Amniotic stem cell (primary cell): Measurements from ENCODE around the gene ZNF670.

Experiments
- DNase-seq: peaks from one replicate; lab custom pipeline; 2025; lab: John Stamatoyannopoulos, UW

ZNF670 gene

DNA sequence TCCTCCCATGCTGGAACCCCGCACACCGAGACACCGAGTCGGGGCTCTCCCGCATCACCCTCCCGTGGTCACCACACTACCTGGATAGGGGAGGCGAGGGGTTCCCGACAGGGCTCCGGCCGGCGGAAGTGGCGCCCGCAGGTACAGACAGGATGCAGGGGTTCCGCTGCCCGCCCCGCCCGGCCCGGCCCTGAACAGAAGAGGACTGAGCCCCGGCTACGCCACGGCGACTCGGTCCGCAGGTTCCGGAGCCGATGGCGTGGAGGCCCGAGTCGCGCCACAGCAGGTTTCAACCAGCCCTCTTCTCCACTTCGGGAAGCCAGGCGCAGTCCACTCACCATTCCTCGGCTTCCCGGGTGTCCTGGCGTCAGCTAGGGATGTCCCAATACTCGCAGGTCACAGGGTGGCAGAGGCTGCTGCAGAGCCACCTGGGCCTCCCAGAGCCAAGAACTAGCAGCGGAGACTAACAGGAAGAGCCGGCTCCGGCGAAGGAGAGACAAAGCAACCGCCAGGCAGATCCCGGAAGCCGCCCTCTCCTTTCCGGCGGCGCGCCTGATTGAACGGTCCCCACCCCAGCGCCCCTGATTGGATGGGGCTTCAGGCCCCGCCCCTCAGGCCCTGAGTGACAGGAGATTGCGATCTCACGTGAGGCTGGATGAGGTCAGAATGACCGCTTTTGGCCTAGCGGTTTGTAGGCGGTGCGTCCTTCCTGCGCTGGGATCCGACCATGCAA is 25.4 kb upstream of the ZNF670 start, which contains the start of gene ZNF669:
ZNF669 (minus strand) TSS at position 498 of the 733 bp plus-strand sequence; CDS start at position 341, 157 bp downstream.
- peak; percentile 91 for DNase-seq

DNA sequence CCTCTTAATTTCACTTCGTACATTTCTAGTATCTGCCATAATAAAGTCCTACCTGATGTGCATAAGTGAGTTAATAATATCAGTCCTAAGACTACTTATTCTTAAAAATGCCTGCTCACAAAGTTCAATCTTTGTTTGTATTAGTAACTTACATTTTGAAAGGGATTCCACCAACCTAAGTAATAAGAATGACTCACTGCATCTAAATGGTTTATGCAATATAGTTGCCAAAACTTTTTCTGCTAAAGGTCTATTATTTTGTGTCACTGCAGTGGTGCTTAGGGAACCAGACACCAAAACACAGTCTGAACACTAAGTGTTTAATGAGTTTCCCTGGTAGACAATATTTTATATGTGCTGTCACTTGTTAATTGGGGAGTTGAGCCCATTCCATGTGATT is 23.8 kb upstream of the ZNF670 start:
- no peak for DNase-seq

DNA sequence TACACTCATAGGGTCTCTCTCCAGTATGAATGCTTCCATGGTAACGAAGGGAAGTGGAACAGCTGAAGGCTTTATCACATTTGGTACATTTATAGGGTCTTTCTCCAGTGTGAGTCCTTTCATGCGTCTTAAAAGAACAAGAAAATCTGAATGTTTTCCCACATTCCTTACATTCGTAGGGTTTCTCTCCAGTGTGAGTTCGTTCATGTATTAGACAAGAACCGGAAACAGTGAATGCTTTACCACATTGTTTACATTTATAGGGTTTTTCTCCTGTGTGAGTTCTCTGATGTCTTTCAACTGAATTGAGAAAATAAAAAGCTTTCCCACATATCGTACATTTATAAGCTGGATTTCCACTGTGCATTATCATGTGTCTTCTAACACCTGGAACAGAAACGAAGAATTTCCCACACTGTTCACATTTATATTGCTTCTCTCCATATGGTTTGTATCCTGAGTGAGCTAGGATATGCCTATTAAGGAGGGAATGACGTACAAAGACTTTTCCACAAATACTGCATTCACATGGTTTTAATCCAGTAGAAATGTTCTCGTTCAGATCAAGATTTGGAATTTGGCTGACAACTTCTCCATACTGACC is 22.2 kb upstream of the ZNF670 start:
- DNase-seq: no peak

DNA sequence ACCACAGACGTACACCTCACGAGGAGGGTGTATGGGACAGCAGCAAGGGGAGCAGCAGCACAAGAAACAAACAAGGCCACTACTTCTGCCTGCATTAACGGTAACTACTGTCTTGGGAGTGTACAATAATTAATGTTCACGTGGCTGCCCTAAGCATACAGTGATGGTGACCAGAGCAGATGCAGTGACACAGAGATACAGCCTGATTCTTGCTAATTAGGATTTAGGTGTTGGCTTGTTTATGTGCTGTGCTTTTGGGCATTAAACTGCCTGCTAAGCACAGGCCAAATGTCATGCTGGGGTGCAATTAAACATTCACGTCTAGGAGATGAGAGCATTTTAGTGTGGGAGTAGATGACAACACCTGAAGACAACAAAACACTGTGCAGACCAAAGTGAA is 18.3 kb upstream of the ZNF670 start:
- DNase-seq: no peak

DNA sequence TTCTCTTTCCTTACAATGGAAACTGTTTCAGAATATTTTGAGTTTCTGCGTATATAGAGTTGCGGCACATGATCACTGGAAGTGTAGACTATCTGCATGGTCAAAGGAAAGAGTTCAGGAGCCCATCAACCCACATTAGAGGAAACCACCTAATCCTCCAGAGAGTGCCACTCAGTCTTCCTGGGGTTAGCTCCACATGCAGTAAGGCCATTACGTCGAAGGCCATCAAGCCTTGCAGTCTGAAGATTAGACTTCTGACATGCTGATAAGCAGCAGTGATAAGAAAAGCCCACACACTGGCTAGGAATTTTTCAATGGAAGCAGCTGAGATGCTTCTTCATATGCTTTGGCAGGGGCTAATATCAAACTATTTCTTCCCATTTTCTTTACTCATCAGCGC is 17.9 kb upstream of the ZNF670 start:
- no peak for DNase-seq

DNA sequence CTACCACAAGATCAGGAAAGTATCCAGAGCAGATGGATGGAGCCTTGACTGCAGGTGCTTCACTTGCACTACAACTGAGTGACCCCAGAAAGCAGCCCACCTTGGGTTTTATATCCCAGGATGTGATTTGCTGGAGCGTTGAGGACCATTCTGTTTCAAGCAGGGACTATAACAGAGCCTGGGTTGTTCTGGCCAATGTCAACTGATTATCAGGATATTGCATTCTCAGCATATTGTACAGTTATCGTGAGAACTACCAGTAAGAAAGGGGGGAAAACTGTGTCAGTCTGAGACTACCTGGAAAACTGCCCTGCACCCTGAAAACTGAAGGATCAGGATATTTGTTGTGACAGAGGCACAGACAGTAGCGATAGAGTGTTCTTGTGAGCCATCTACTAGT is 17.5 kb upstream of the ZNF670 start:
- no peak for DNase-seq

DNA sequence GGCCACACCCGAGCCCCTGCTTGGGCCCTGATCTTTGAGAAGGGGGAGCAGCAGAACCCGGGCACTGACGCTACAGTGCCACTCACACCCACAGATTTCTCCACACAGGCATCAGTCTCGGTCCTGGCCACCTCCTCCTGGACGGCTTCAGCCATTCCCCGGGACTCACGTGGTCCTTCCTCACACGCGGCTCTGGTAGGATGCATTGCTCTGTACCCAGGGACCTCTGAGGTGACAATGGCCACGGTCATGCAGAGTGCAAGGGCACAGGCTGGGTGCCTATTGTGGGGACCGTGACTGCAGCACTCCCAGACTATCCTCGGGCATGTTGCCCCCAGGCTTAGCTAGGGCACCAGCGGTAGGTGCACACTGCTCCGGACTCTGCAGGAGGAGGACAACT is 11.8 kb upstream of the ZNF670 start:
- no peak for DNase-seq

DNA sequence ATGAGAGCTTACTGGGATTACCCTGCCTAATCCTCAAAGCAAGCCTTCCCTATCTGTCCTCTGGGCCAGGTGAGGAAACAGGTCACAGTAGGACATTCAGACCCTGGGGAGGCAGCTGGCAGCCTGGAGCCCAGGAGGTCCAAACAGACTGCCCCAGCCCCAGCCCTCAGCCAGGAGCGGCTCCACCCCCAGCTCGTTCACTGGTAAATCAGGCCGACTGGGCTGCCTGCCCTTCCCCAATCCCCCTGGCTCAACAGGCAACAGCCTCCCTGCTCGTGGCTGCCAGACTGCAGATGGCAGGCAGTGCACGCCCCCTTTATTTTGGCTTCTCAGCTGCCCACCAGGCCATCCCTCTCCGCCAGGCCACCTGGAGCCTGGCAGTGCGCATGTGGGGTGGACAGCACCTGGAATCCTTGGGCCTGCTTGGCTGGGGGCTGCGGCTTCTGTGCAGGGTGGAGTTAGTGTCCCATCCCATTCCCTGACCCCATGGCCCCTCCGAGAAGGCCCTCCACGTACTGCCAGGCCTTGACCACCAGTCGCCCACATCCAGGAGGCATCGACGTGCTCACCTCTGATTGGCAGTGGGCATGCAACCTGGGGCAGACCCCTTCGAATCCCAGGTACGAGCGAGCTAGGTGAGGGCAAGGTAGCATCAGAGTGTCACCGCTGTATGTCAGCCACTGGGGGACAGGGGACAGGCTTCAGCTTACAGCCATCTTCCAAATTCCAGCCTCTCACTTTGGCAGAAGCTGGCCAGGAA is 11.2 kb upstream of the ZNF670 start:
- DNase-seq: no peak

DNA sequence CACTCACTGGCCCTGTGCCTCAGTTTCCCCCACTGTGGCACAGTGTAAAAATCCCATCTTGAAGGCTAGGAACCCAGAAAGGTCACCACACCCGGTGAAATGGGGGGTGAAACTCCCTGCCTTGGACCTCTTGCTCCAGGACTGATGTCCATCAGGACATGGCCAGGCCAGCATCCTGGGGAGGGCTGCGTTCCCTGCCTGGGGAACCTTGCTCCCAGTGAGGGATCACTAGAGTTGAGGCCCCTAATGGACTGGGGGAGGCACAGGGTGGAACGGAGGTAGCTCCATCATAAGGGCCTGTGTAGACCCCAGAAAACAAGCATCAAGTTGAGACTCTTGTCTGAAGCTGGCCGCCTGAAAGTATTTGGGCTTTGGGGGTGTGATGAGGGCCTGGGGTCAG is 10.4 kb upstream of the ZNF670 start:
- DNase-seq: no peak

DNA sequence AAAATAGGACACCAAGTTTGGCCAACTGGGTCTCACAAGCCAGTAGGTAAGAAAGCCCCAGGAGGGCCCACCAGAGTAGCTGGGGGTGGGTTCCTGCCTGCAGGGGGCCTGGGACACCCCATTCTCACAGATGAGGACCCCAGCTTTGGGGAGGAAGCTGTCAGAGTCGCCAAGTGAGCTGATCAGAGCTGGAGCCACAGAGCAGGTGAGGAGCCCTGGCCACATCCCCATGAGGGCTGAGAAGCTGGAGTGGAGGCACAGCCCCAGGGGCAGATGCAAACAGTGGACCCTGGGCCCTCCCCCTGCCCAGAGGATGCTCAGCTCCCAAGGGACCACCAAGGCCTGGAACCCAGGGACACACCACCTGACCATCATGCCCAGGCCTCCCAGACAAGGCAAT is 8.6 kb upstream of the ZNF670 start:
- no peak for DNase-seq

DNA sequence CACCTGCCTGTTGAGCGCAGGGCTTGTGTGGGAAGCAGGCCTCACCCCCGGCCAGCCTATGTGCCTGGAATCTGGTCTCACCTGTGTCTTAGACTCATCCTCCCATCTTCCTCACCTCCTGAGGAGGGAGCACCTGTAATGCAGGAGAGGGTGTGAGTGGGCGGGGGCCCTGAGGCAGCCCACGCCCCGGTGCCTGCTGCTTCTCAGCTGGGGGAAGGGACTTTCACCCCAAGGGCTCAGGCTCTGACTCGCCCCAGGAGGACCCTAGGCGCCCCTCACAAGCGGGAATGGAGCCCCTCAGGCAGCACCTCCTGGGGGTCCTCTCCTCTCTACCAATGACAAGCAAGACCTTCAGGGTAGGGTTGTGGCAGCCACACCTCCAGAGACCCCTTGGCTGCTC is 6.7 kb upstream of the ZNF670 start:
- no peak for DNase-seq

DNA sequence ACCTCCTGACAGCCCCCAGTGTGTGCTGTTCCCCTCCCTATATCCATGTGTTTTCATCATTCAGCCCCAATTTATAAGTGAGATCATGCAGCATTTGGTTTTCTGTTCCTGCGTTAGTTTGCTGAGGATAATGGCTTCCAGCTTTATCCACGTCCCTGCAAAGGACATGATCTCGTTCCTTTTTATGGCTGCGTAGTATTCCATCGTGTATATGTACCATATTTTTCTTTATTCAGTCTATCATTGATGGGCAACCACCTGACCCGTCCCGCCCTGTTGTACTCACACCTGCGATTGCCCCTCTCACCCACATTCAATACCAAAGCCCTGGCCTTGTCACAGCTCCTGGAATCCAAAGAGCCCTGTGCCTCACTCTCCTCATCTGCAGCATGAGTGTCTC is 6.2 kb upstream of the ZNF670 start:
- no peak for DNase-seq

DNA sequence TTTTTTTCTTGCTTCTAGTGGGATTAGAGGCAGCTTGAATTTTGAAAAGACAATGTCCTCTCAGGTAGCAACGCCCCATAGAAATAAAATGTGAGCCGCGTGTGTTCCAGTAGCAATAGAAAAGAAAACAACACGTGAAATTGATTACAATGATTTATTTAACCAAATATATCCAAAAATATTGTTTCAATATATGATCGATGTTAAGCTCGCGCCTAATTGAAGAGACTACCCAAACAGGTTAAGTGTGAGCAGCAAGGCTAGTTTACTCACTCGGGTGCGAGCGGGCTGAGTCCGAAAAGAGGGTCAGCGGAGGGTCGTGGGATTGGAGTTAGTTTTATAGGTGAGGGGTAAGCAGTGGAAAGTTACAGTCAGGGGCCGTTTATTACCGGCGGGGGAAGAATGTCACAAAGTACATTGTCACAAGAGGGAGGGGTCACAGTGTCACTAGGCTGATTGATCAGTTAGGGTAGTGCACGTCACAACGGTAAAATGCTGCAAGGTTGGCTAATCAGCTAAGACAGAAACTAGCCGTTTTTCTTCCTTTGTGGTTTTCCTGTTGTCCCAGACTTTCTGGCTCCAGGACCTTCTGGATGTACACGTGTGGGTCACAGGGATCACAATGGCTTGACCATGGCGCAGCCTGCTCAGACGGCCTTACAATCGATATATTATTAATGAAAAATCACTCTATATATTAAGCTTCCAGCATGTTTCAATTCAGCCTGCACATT is 697 bp upstream of the ZNF670 start:
- no peak for DNase-seq

DNA sequence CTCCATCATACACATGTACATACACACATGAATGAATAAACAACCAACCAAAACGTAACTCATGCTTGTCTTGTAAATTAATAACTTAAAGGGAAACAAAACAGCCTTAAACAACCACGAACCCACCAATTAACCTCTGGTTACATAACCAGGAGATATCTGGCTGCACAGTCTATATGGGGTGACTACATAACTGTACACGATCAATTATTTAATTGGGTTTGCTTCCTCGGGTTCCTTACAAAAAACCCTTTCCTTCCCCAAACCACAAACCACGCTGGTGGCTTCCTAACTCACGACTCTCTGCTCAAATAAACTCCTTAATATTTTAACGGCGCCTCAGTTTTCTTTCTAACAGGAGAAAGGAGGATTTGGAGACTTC is 744 bp downstream of the ZNF670 start:
- no peak for DNase-seq

DNA sequence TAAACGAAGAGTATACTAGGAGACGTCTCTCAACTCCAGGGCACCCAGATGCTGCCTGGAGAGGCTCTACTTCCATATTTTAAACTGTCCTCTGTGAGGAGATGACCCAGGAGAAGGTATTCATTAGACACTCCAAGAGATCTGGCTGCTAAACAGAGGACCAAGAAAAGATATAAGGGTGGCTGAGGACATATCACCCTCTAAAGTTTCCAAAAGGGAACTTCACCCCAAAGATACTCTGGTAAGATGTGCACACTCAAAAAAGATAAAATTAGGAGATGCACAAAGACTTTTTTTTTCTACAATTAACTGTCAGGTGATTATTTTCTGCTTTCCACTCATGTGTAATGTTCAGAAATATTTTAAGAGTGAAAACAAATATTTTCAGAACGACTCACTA is 1.4 kb downstream of the ZNF670 start:
- no peak for DNase-seq

DNA sequence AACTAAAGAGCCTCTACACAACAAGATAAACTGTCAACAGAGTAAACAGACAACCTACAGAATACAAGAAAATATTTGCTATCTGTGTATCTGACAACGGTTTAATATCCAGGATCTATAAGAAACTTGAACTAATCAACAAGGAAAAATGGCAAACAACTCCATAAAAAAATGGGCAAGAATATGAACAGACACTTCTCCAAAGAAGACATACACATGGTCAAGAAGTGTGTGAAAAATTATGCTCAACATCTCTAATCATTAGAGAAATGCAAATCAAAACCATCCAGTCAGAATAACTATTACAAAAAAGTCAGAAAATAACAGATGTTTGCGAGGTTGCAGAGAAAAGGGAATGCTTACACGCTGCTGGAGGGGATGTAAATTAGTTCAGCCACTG is 8.0 kb downstream of the ZNF670 start:
- no peak for DNase-seq

DNA sequence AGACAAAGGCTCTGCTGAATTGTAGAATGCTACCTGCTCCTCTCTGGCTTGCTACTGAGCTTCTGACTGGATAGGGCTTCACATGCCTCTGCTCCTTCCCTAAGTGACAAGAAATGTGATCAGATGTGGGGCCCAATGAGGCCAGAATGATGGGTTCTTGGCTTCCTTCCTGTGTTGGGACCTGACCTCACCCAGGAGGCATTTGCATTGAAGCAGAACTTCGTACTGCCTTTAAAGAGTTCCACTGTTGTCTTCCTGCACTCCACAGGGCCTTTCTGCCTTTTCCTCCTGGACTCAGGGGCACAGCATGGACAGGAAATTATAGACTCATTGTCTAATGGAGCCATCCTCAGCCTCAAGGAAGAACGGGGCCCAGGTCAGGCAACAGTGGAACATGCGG is 14.3 kb downstream of the ZNF670 start:
- DNase-seq: no peak

DNA sequence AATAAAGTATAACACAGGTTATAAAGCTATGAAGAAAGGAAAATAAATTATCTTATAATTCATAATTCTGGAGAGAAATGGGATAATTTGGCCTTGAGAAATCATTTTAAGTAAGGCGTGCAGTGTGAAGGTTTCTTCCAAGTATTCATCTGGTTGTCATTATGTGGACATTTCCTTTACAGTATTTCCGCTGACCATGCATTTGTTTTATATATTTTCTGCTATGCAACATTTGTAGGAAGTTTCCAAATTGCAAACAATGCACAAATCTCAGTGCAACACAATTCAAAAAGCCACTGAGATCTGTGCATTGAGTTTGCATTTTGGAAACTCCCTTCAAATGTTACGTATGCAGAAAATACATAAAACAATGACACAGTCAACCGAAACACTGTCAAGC is 17.8 kb downstream of the ZNF670 start:
- DNase-seq: no peak

DNA sequence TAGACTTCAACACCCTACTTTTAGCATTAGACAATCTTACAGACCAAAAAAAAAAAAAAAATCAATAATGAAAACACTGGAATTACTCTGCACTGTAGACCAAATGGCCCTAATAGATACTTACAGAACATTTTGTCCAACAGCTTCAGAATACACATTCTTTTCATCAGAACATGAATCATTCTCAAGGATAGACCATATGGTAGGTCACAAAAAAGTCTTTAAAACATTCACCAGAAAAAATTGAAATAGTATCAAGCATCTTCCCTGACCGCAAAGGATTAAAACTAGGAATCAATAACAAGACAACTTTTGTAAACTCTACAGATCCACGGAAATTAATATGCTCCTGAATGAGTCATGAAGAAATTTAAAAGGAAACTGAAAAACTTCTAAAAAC is 22.5 kb downstream of the ZNF670 start:
- no peak for DNase-seq

DNA sequence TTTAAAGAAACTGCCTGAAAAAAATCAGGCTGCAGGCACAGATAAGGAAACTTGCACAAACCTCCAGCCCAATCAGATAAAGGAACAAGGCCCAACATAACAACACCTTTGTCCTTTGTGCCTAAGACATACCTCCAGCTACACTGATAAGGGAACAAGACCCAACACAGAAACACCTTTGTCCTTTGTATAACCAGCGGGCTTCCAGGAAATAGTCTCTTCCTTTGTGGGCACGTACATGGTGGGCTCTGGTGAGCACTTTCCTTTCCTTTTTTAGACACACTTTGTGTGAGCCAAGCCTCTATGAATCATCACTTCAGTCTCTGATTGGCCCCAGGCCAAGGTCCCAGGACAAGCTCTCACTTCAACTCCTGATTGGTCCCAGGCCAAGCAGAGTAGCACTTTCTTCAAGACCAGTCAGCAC is 23.6 kb downstream of the ZNF670 start:
- no peak for DNase-seq

DNA sequence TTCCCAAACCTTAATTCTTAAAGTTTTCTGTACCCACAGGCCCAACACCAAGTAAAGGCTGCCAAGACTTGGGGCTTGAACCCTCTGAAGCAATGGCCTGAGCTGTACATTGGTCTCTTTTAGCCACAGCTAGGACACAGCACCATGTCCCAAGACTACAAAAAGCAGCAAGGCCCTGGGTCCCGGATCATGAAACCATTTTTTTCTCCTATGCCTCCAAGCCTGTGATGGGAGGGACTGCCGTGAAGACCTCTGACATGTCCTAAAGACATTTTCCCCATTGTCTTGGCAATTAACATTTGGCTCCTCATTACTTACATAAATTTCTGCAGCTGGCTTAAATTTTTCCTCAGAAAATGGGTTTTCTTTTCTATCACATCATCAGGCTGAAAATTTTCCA is 30.9 kb downstream of the ZNF670 start:
- no peak for DNase-seq

DNA sequence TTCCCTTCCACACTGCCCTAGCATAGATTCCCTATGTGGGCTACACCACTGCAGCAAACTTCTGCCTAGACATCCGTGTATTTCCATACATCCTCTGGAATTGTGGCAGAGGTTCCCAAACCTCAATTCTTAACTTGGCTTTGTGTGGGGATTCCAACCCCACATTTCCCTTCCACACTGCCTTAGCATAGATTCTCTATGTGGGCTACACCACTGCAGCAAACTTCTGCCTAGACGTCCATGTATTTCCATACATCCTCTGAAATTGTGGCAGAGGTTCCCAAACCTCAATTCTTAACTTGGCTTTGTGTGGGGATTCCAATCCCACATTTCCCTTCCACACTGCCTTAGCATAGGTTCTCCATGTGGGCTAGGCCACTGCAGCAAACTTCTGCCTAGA is 31.4 kb downstream of the ZNF670 start:
- DNase-seq: no peak

DNA sequence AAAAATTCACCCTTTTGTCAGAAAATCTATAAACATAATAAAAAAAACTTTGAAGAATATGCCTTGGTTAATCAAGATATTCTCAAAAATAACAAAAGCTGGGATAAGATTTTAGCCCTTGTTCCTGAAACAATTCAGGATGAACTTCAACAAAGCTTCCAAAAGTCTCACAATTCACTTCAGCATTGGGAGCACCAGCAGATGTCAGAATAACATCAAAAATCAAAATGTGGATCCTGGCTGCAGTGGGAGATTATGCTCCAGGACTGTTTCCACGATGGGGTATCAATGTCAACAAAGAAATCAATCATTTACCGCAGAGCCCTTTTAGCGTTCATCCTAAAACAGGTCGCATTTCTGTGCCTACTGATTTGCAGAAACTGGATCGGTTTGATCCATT is 35.2 kb downstream of the ZNF670 start:
- no peak for DNase-seq
